HepG2 (cell line): ENCODE measurements around the gene MMP8. TPM values are rescaled to one million over a fixed set of nuclear protein-coding genes. Genes with fewer than 3 reads are reported as not detected.
"Not testable (repeated sequence)": the region's sequence is repeated elsewhere in the genome, so short reads cannot be mapped to it uniquely, and the experiment has no call there.

ENCODE experiments used
- ATAC-seq: fragments of 200-7000 bp; cut with Tn5 transposase; 3 replicates; pipeline ENCODE4 v1.9.1; 2020; ENCODE audit warnings: mild to moderate bottlenecking, moderate library complexity
- BruUV-seq: library from RNA; stranded (reverse); fragments of 400-500 nt; replicated peaks from 2 replicates; lab custom pipeline; 2021; lab: Mats Ljungman, UMichigan
- CTCF ChIA-PET: fragments of 300-600 bp; formaldehyde crosslinking; extraction: SDS; loops from one replicate; lab custom pipeline; 2021; ENCODE audit warnings: low total read pairs, inconsistent platforms, low intra/inter-chr PET ratio; lab: Yijun Ruan, JAX
- POLR2A ChIA-PET: fragments of 350-600 bp; sonication (Branson Sonifier 250); formaldehyde crosslinking; loops from one replicate; lab custom pipeline; 2020; ENCODE audit warnings: antibody characterized with exemption, inconsistent platforms; lab: Yijun Ruan, JAX
- DNase-seq: peaks from one replicate; pipeline ENCODE4 v3.0.0-alpha.2; 2015; ENCODE audit warnings: low spot score
- FAIRE-seq: peaks from 3 replicates; lab custom pipeline; 2011; peaks lifted over from hg19 to GRCh38; lab: Jason Lieb, UNC
- H2AFZ ChIP-seq: one replicate; pipeline ENCODE4 v1.6.1; 2011; ENCODE audit warnings: low read length, inconsistent platforms
- H3K27ac ChIP-seq: fragments of 300-600 bp; 3 replicates; pipeline ENCODE4 v1.8.0; 2011; ENCODE audit warnings: mixed run types, mild to moderate bottlenecking, mixed read lengths, low read length, inconsistent platforms; ENCODE audit not compliant: insufficient read depth; ENCODE audit errors: extremely low read length
- H3K27me3 ChIP-seq, 2 experiments: fragments of 200-600 bp in 1 of 2; 2 replicates in 1 of 2; 3 replicates in 1 of 2; pipeline versions ENCODE4 v1.6.0 to v1.8.0; 2011; ENCODE audit warnings: low read length in 2 of 2, mild to moderate bottlenecking in 2 of 2, moderate library complexity in 2 of 2, inconsistent platforms in 1 of 2; ENCODE audit not compliant: insufficient read depth in 2 of 2, control insufficient read depth in 1 of 2
- H3K36me3 ChIP-seq, 2 experiments: fragments of 200-600 bp in 1 of 2; replicated peaks in 1 of 2; 2 replicates in 1 of 2; 3 replicates in 1 of 2; pipeline versions ENCODE4 v1.5.1 to v1.8.0; 2011; ENCODE audit warnings: low read length in 2 of 2, inconsistent platforms in 1 of 2; ENCODE audit not compliant: insufficient read depth in 2 of 2, control insufficient read depth in 1 of 2
- H3K4me1 ChIP-seq: 2 replicates; pipeline ENCODE4 v1.5.1; 2012; ENCODE audit warnings: low read length, inconsistent platforms; ENCODE audit not compliant: insufficient read depth
- H3K4me2 ChIP-seq: 2 replicates; pipeline ENCODE4 v1.6.0; 2011; ENCODE audit warnings: low read depth, low read length, inconsistent platforms
- H3K4me3 ChIP-seq, 3 experiments: fragments of 200-600 bp in 1 of 3; sonication (generic), shearing (Covaris generic) in 1 of 3; replicated peaks in 1 of 3; 2 replicates each; pipeline ENCODE4 v1.5.1; 2011 to 2016; ENCODE audit warnings: low read length in 3 of 3, inconsistent platforms in 2 of 3, low read depth in 2 of 3, mild to moderate bottlenecking in 2 of 3, control low read depth in 1 of 3, mixed read lengths in 1 of 3; ENCODE audit not compliant: insufficient read depth in 1 of 3
- H3K79me2 ChIP-seq: one replicate; pipeline ENCODE4 v1.6.1; 2011; ENCODE audit warnings: low read length, inconsistent platforms; ENCODE audit not compliant: insufficient read depth
- H3K9ac ChIP-seq: 2 replicates; pipeline ENCODE4 v1.6.0; 2011; ENCODE audit warnings: mild to moderate bottlenecking, low read depth, low read length, inconsistent platforms; ENCODE audit not compliant: insufficient read depth
- H3K9me3 ChIP-seq: 2 replicates; pipeline ENCODE4 v1.5.1; 2012; ENCODE audit warnings: mild to moderate bottlenecking, low read length
- H4K20me1 ChIP-seq: 2 replicates; pipeline ENCODE4 v1.6.0; 2011; ENCODE audit warnings: inconsistent platforms, mild to moderate bottlenecking, low read length, moderate library complexity; ENCODE audit not compliant: insufficient read depth
- CBFB ChIP-seq: sonication (generic); formaldehyde crosslinking; IDR thresholded peaks from 2 replicates; pipeline ENCODE4 v1.4.0; 2020; ENCODE audit warnings: missing genetic modification reagents
- E2F2 ChIP-seq: sonication (generic); formaldehyde crosslinking; IDR thresholded peaks from 2 replicates; pipeline ENCODE4 v1.4.0; 2020; ENCODE audit warnings: missing genetic modification reagents, borderline replicate concordance
- HOXA7 ChIP-seq: sonication (generic); formaldehyde crosslinking; IDR thresholded peaks from 2 replicates; pipeline ENCODE4 v1.8.1; 2022; ENCODE audit warnings: mild to moderate bottlenecking, missing genetic modification reagents, moderate library complexity
- ISL2 ChIP-seq: sonication (generic); formaldehyde crosslinking; IDR thresholded peaks from 2 replicates; pipeline ENCODE4 v1.5.0; 2020; ENCODE audit warnings: missing genetic modification reagents
- YEATS2 ChIP-seq: sonication (generic); formaldehyde crosslinking; IDR thresholded peaks from 2 replicates; pipeline ENCODE4 v1.4.0; 2020; ENCODE audit warnings: missing genetic modification reagents, borderline replicate concordance
- WGBS: methylation state at CpG from one replicate; pipeline ENCODE4 v1.1.6; 2017; ENCODE audit warnings: low lambda C conversion rate; 5-methylcytosine and 5-hydroxymethylcytosine counted together
- in situ Hi-C: cut with HindIII; loops from 2 replicates; pipeline ENCODE4 v1.10.0; 2017; ENCODE audit warnings: low pct_unique_long_range_greater_than_20kb; ENCODE audit not compliant: extremely low pct_ligation_motif_present
- intact Hi-C: fragments of 100-400 bp; cut with micrococcal nuclease; formaldehyde crosslinking; loops from one replicate; pipeline ENCODE4 v1.10.0; 2022; ENCODE audit not compliant: unreplicated experiment
- polyA plus RNA-seq, 8 experiments: library from polyadenylated mRNA; depleted of rRNA in 3 of 8; stranded (reverse) in 7 of 8; unstranded in 1 of 8; fragments of >200 nt; fragmentation: Illumina TruSeq in 4 of 8; extraction: Trizol in 4 of 8; gene quantifications; 2 replicates each; pipeline versions ENCODE4 v1.2.1 to v1.2.3, GENCODE V29; 2011 to 2016; ENCODE audit warnings: low read depth in 4 of 8, missing spikeins in 1 of 8, mixed read lengths in 1 of 8; ENCODE audit not compliant: insufficient read depth in 1 of 8
- total RNA-seq, 5 experiments: library from RNA; depleted of rRNA; stranded (reverse); fragments of >200 nt; fragmentation: Illumina TruSeq; extraction: Trizol; gene quantifications; 2 replicates each; pipeline ENCODE4 v1.2.3, GENCODE V29; 2016; ENCODE audit warnings: low read depth in 1 of 5
- TF ChIP-seq, protein P1 (sequence below): sonication (generic); formaldehyde crosslinking; IDR thresholded peaks from one replicate; pipeline ENCODE4 v1.5.1; 2020; ENCODE audit warnings: mild to moderate bottlenecking, missing genetic modification reagents; ENCODE audit errors: not compliant biosample characterization

Gene MMP8
- total and polyA plus RNA-seq, 2 of the 13 experiments (the other 11 are each of a cell fraction or from before 2014, with no cell fraction given), result not detected

GRCh38 chr11:102730944-102731343 is 6.2 kb upstream of the MMP8 start:
- H3K4me3 ChIP-seq, H3K36me3 ChIP-seq, H3K79me2 ChIP-seq, ATAC-seq, H2AFZ ChIP-seq, DNase-seq, H3K9ac ChIP-seq, BruUV-seq, H3K4me1 ChIP-seq, CTCF ChIA-PET, POLR2A ChIA-PET, H3K27me3 ChIP-seq, H3K9me3 ChIP-seq, H3K27ac ChIP-seq, H3K4me2 ChIP-seq, H4K20me1 ChIP-seq: not testable (repeated sequence)
- in situ Hi-C loops, result loop anchor here (25.0 kb wide), 1 partner anchor 206 kb away; no protein-coding TSS in a partner anchor
- FAIRE-seq, result peak; percentile 32
- 19% methylated on average over 8 of the region's 8 CpGs for WGBS
- intact Hi-C loops, result loop anchor here (10.0 kb wide), 1 partner anchor 324 kb away; no protein-coding TSS in a partner anchor

DNA sequence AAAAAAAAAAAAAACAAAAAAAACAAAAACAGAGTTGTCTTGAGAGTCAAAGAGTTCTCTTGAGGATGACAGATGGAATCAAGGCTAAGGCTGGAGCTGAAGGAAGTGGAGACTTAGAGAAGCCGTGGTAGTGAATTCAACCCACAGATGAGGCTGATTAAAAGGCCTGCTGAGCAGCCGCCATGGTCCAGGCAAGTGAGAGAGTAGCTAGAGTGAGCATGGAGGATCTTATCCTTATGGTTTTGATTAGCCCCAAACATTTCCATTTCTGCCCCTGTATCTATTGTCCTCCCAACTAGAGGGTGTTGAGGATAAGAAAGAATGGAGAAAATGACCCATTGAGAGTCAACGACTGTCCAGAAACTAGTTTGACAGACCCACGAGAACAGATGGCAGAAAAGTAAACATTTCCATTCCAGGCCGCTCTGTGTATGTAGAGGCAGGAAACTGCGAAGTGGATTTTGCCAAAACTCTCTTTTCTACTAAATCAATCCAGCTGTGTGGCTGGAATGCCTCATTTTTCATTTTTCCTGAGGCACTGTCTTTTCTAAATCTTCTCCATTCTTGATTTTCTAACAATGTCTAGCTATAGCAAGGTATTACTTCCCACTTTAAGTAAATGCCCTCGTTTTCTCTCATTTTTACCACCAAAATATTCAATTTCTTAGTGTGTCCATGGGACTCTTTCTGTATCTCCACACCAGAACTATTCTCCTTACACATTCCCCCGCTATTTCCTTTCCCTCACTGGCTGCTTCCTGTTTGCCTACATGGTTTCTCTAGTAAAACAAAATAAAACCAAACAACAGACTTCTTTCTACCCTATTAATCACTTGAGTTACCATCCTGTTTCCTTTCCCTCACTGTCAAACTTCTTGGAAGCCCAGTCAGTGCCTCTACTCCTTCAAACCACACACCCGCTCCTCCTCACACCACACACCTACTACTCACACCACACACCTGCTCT is 5.4 kb upstream of the MMP8 start:
- in situ Hi-C loops, result loop anchor here (25.0 kb wide), 1 partner anchor 207 kb away; no protein-coding TSS in a partner anchor
- POLR2A ChIA-PET, result no interaction called here
- H2AFZ ChIP-seq, result no peak overlapping the region
- TF ChIP-seq, protein P1, sequence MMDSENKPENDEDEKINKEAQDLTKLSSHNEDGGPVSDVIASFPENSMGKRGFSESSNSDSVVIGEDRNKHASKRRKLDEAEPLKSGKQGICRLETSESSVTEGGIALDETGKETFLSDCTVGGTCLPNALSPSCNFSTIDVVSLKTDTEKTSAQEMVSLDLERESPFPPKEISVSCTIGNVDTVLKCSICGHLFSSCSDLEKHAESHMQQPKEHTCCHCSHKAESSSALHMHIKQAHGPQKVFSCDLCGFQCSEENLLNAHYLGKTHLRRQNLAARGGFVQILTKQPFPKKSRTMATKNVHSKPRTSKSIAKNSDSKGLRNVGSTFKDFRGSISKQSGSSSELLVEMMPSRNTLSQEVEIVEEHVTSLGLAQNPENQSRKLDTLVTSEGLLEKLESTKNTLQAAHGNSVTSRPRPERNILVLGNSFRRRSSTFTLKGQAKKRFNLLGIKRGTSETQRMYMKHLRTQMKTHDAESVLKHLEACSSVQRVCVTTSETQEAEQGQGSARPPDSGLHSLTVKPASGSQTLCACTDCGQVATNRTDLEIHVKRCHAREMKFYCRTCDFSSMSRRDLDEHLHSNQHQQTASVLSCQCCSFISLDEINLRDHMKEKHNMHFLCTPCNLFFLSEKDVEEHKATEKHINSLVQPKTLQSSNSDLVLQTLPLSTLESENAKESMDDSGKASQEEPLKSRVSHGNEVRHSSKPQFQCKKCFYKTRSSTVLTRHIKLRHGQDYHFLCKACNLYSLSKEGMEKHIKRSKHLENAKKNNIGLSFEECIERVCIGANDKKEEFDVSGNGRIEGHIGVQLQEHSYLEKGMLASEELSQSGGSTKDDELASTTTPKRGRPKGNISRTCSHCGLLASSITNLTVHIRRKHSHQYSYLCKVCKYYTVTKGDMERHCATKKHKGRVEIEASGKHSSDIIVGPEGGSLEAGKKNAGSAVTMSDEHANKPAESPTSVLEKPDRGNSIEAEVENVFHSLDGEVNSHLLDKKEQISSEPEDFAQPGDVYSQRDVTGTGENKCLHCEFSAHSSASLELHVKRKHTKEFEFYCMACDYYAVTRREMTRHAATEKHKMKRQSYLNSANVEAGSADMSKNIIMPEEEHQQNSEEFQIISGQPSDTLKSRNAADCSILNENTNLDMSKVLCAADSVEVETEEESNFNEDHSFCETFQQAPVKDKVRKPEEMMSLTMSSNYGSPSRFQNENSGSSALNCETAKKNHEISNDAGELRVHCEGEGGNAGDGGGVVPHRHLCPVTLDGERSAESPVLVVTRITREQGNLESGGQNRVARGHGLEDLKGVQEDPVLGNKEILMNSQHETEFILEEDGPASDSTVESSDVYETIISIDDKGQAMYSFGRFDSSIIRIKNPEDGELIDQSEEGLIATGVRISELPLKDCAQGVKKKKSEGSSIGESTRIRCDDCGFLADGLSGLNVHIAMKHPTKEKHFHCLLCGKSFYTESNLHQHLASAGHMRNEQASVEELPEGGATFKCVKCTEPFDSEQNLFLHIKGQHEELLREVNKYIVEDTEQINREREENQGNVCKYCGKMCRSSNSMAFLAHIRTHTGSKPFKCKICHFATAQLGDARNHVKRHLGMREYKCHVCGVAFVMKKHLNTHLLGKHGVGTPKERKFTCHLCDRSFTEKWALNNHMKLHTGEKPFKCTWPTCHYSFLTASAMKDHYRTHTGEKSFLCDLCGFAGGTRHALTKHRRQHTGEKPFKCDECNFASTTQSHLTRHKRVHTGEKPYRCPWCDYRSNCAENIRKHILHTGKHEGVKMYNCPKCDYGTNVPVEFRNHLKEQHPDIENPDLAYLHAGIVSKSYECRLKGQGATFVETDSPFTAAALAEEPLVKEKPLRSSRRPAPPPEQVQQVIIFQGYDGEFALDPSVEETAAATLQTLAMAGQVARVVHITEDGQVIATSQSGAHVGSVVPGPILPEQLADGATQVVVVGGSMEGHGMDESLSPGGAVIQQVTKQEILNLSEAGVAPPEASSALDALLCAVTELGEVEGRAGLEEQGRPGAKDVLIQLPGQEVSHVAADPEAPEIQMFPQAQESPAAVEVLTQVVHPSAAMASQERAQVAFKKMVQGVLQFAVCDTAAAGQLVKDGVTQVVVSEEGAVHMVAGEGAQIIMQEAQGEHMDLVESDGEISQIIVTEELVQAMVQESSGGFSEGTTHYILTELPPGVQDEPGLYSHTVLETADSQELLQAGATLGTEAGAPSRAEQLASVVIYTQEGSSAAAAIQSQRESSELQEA (CRISPR knock-in tag), result no peak
- no peak for TF ChIP-seq E2F2 (CRISPR knock-in tag)
- TF ChIP-seq ISL2 (CRISPR knock-in tag), result no peak
- TF ChIP-seq CBFB (CRISPR knock-in tag), result no peak
- no peak for TF ChIP-seq HOXA7 (CRISPR knock-in tag)
- TF ChIP-seq YEATS2 (CRISPR knock-in tag), result no peak

More for the DNA sequence above, 5.4 kb upstream of the MMP8 start:
- Histone ChIP-seq H3K36me3 (no peaks in the 10 kb centered on the region), H3K27ac (no peak overlapping the region), H4K20me1 (no peaks in the 10 kb centered on the region), H3K27me3 (no peaks in the 10 kb centered on the region), H3K79me2 (no peaks in the 10 kb centered on the region), H3K4me2 (no peak overlapping the region), H3K9ac (no peak overlapping the region), H3K4me1 (no peaks in the 10 kb centered on the region), H3K9me3 (no peaks in the 10 kb centered on the region), H3K4me3 (no peak overlapping the region)
- CTCF ChIA-PET, result no interaction called here
- DNase-seq (no peak), FAIRE-seq (no peak), ATAC-seq (no peak)
- intact Hi-C loops, result loop anchor here (10.0 kb wide), 1 partner anchor 325 kb away; no protein-coding TSS in a partner anchor
- 35% methylated on average over 9 of the region's 9 CpGs for WGBS
- BruUV-seq, result no TSS peak
